Erythroblast (primary cell): Measurements from ENCODE around the gene PSMG3.

Experiments
- DNase-seq, 2 experiments: peaks; one replicate each; lab custom pipeline; 2025; lab: John Stamatoyannopoulos, UW
- GATA1 ChIP-seq: IDR thresholded peaks from 2 replicates; pipeline ENCODE4 v1.6.1; 2011; ENCODE audit warnings: low read depth, mild to moderate bottlenecking, control low read depth, low read length, moderate library complexity
- POLR2A ChIP-seq: IDR thresholded peaks from 2 replicates; pipeline ENCODE4 v1.6.1; 2011; ENCODE audit warnings: mild to moderate bottlenecking, low read length

PSMG3 gene

DNA sequence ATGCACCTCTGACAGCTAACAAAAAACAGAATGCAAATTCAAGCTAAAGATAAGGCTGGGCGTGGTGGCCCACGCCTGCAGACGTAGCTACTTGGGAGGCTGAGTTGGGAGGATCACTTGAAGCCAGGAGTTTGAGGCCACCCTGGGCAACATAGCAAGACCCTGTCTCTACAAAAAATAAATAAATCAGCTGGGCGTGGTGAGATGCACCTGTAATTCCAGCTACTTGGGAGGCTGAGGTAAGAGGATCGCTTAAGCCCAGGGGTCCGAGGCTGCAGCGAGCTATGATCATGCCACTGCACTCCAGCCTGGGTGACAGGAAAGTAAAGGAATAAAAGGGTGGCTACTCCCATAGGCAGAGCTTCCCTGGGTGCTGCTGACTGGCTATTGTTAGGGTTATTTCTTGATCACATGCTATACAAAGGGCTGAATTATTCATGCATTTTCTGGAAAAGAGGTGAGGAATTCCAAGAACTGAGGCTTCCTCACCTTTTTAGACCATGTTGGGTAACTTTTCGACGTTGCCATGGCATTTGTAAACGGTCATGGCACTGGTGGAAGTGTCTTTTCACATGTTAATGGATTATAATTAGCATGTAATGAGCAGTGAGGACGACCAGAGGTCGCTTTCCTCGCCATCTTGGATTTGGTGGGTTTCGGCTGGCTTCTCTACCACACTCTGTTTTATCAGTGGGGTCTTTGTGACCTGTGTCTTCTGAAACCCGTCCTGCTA lies 6.9 kb upstream of the PSMG3 start:
- peak in 1 of 2 experiments; percentile 16 for DNase-seq
- TF ChIP-seq GATA1 (no peak), POLR2A (no peak)

GRCh38 chr7:1575809-1576208 lies 6.0 kb upstream of the PSMG3 start:
- no peak for DNase-seq
- TF ChIP-seq POLR2A (no peak), GATA1 (no peak)

DNA sequence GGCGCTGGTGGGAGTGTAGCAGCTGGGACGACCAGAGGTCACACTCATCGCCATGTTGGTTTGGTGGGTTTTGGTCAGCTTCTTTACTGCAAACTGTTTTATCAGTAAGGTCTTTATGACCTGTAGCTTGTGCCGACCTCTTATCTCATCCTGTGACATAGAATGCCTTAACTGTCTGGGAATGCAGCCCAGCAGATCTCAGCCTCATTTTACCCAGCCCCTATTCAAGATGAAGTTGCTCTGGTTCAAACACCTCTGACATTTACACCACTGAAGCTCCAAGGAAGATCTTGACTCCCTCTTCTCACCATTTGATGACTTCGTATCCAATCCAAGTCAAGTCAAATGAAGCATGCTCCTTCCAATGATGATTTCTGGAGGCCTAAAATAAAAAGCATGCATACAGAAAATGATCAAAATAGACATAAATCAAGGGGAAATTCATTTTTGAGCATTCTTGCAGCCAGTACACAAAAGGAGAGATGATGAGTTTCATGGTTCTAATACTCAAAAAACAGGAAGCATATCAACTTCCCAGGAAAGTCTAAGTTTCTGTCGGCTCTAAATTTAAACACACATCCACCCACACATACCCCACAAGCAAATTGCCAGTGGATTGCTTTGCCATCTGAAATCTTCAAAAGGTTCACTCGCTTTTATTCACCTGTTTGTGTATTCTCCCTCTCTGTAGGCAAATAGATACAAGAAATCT lies 2.4 kb upstream of the PSMG3 start:
- TF ChIP-seq GATA1 (no peak), POLR2A (no peak)

GRCh38 chr7:1569440-1569832 lies 396 bp downstream of the PSMG3 start:
- no peak for TF ChIP-seq GATA1
- no peak for TF ChIP-seq POLR2A
- DNase-seq = no peak

More for the DNA sequence above, 2.4 kb upstream of the PSMG3 start:
- DNase-seq = no peak

DNA sequence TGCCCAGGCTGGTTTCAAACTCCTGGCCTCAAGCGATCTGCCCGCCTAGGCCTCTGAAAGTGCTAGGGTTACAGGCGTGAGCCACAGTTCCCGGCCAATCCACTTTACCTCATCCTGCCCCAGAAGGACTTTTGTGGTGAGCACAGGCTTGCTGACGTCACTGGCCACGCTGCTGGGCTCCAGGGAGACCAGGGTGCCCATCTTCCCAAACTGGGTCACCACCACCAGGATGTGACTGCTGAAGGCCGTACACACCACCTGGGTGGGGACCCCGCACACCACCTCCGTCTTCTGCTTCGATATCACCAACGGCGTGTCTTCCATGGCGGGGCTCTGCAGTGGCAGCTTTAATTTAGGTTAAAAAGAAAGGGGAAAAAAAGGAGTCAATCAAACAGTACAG lies 816 bp downstream of the PSMG3 start:
- TF ChIP-seq GATA1 = no peak
- no peak for TF ChIP-seq POLR2A
- DNase-seq = peak; percentile 34 to 35

DNA sequence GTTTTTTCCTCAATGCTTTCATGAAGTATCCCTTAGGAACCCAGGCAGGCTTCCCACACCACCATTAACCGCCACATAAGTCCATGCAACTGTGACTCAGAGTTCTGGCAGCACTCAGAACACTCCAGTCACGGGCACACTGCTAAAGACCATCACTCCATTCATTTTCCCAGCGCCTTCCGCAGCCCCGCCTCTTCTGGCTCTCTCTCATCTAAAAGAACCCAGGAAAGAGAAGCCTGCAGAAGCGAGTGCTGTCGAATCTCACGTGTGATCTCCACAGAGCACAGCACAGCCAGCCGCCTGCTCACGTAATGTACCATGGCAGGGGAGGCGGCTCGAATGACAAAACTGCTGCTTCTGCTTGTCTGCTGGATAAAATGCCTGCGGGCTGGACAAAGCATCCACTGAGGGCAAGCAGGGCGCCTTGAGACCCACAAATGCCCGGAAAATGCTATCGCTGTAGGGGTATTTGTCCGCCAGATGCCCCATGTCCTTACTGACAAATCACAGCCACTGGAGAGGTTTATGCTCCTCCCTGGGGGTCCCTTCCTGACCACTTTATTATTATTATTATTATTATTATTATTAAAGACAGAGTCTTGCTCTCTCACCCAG lies 1.8 kb downstream of the PSMG3 start:
- TF ChIP-seq GATA1 (no peak), POLR2A (no peak)
- no peak for DNase-seq

GRCh38 chr7:1567049-1567771 lies 2.6 kb downstream of the PSMG3 start:
- DNase-seq = no peak

DNA sequence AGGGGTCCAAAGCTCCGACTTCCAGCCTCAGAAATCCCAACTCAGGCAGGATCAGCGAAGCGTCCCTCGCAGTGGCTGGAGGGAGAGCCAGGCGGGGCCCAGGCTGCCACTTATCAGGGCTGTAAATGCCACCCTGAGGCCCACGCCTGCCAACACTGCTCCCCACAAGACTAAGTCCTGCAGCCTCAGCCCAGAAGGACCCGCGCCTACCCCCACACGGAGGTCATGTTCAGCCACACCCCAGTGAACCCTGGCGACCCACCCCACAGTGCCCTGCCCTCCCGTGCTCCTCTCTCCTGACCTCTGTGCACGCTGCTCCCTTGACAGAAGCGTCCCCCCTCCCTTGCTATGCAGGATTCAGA lies 3.2 kb downstream of the PSMG3 start:
- no peak for TF ChIP-seq POLR2A
- no peak for TF ChIP-seq GATA1
- DNase-seq = peak in 1 of 2 experiments; percentile 24

More at GRCh38 chr7:1567049-1567771, 2.6 kb downstream of the PSMG3 start:
- no peak for TF ChIP-seq GATA1

- TF ChIP-seq GATA1 (no peak), POLR2A (no peak)
- no peak for DNase-seq
Measured at GRCh38 chr7:1564603-1565022, 5.2 kb downstream of the PSMG3 start.

GRCh38 chr7:1563981-1564602 lies 5.7 kb downstream of the PSMG3 start:
- no peak for DNase-seq
- TF ChIP-seq POLR2A = no peak

DNA sequence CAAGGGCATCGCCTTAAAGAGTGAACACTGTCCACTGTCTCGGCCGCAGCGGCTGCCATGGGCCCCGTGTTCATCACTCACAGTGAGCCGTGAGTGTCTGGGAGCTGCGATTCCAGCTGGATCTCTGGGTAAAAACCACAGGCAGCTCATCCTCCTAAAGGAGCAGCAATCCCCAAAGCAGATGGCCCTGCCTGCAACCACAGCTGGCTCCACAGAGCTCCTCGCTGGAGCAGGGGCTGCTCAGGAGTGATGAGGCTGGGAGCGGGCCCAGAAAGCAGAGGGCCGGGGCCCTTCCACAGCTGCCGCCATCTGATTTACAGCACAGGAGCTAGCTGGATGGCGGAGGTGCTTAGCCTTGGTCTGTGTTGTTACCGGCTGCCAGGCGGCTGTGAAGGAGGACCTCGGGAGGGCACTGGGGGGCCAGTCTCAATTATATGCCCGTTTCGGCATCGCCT lies 7.2 kb downstream of the PSMG3 start:
- no peak for DNase-seq
- no peak for TF ChIP-seq POLR2A
- no peak for TF ChIP-seq GATA1

DNA sequence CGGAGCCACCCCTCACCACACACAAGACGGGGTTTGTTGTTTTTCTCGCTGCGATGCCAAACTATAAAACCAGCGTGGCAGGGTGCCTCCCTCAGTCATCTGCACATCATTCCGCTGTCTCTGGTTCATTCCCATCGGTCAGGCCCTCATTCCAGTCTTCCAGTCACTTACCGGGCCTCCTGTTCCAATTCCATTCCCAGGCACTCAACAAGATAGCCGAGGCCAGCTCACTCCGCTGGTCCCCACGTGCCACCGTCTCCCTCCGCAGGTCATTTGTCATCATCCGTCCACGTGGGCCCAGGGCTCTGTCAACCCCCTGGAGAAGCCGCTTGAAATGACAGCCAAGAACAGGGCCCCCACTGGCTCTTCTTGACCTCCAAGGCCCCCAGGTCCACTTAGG lies 7.7 kb downstream of the PSMG3 start:
- TF ChIP-seq POLR2A = no peak
- no peak for TF ChIP-seq GATA1
- no peak for DNase-seq

GRCh38 chr7:1561036-1561940 lies 8.5 kb downstream of the PSMG3 start:
- DNase-seq = no peak
- no peak for TF ChIP-seq POLR2A
